GM18507 (cell line): Measurements from ENCODE around the gene DPH7.
"Not testable (repeated sequence)": the region's sequence is repeated elsewhere in the genome, so short reads cannot be mapped to it uniquely, and the experiment has no call there.

Source experiments
- DNase-seq: peaks from one replicate; pipeline ENCODE4 v3.0.0; 2011; ENCODE audit warnings: low read depth; ENCODE audit not compliant: insufficient read length; ENCODE audit errors: extremely low spot score
- FAIRE-seq: peaks from 2 replicates; lab custom pipeline; 2011; peaks lifted over from hg19 to GRCh38; lab: Jason Lieb, UNC

The DPH7 gene

DNA sequence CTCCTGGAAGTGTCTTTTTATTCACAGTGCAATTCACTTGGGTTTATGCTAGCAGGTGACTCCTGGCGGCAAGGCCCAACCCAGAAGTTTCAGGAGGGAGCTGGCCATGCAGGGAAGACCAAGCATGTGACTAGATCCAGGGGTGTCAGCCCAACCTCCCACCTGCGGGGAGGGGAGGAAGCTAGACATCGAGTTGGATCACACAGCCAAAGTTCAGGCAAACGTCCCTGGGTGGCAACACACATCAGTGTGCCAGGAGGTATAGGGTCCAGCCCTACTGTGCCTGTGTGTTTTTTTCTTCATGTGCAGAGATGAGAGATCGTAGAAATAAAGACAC is 53.8 kb downstream of the DPH7 start:
- DNase-seq (no peak), FAIRE-seq (no peak)

DNA sequence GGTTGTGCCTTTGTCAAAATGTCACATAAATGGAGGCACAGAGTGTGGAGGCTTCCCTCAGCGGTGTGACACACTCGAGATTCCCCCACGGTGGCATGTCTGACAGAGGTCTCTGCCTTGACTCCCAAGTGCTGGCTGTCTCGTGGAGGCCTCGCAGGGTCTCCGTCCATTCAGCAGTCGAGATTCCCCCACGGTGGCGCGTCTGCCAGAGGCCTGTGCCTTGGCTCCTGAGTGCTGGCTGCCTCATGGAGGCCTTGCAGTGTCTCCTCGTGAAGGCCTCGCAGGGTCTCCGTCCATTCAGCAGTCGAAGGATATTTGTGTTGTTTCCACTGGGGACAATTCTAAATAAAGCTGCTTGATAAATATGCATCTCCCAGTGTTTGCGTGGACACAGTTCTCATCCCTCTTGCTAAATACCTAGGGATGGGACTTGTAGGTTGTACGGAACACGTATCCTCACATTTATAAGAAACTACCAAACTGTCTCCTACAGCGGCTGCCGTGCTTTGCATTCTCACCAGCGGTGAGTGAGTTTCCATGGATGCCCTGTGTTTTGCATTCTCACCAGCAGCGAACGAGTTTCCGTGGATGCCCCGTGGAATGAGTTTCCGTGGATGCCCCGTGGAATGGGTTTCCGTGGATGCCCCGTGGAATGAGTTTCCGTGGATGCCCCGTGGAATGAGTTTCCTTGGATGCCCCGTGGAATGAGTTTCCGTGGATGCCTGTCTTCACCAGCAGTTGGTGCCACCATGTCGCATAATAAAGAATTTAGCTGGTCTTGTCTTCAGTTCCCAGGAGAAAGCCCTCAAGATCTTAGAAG is 54.4 kb downstream of the DPH7 start:
- no peak for DNase-seq
- no peak for FAIRE-seq

DNA sequence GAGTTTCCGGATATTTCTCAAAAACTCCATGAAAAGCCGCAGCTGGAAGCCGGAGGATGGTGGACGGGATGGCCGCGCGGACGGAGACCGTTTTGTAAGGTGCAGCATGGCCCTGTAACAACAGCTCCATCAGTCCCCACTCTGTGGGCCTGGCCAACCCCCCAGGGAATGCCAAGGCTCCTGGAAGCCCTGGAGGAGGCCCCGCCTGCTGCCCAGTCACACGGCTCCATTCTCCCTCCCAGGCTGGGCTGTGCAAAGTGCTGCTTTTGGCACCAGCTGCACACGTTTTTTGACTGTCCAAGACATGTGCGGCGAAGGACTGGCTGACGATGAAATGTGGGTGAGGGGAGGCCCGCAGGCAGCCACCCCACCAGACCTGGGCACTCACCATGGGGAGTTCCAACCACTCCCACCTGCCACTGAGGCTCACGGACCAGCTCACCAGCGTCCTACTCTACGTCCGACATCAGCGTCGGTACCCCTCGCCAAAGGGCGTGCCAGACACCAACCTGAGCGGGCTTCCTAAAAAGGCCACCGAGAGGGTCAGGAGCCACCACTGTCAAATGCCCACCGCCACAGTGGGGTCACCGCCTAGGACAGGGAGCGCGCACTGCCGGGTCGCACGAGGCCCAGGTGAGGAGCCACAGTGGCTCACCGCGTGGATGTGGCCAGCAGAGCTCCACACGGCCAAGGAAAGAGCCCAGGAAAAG is 55.8 kb downstream of the DPH7 start:
- DNase-seq (no peak), FAIRE-seq (no peak)

DNA sequence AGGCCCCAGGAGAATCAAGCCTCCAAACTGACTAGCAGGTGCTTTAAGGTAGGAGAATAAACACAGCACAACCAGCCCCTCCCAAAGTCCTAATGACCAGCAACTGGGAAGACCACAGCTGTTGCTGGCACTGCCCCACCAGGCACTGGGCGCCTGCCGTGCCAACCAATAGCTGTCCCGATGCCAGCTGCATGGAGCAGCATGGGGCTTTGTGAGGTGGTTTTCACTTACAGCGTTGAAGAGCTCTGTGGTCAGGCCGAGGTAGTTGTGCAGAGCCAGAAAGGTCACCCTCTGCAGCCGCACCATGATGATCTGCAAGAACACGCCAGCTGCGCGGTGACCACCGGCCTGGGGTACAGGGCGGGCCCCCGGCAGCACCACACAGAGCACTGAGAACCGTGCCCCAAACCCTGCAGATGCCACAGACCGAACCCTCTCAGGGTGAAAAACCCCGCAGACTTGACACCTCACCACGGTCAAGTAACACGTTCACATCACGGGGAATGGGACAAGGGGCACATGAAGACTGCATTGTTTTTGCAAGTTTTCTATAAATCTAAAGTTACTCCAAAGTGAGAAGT is 57.2 kb downstream of the DPH7 start:
- FAIRE-seq (no peak), DNase-seq (no peak)

DNA sequence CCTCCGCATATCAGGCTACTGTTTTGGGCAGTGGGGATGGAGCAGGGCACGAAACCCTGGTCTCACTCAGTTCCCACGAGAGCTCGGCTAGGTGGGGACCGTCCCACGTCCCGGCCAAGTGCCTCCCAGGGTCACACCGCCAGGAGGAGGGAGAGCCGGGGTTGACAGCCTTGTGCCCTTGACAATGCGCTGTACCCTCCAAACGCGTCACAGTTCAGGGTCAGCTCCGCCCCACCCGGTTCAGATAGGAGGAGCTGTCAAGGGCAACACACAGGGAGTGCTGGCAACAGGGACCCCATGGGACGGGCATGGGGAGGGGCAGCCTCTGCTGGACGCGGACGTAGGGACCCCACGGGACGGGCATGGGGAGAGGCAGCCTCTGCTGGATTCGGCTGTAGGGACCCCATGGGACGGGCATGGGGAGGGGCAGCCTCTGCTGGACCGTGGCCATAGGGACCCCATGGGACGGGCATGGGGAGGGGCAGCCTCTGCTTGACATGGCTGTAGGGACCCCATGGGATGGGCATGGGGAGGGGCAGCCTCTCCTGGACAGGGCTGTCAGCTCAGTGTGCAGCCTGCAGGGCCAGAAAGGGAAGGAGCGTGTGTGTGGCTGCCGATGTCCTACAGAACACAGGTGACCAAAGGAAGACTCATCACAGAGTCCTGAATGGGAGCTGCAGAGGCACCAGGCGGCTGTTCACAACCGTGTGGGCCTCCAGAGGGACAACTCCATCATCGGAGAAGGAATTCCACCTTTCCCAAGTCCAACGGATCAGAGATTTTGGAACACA is 57.9 kb downstream of the DPH7 start:
- DNase-seq (no peak), FAIRE-seq (no peak)

DNA sequence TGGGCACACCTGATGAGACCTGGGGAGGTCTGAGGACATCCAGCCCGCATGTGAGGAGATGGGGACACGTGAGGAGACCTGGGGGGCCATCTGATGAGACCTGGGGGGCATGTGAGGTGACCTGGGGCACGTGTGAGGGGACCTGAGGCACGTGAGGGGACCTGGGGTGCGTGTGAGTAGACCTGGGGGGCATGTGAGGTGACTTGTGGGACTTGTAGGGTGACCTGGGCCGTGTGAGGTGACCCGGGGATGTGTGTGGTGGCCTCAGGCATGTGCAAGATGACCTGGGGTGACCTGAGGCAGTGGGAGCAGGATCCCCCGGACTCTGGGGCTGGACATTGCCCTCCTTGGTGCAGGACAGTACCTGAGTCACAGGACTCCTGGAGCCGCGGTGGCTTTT is 59.2 kb downstream of the DPH7 start:
- DNase-seq (no peak), FAIRE-seq (no peak)

DNA sequence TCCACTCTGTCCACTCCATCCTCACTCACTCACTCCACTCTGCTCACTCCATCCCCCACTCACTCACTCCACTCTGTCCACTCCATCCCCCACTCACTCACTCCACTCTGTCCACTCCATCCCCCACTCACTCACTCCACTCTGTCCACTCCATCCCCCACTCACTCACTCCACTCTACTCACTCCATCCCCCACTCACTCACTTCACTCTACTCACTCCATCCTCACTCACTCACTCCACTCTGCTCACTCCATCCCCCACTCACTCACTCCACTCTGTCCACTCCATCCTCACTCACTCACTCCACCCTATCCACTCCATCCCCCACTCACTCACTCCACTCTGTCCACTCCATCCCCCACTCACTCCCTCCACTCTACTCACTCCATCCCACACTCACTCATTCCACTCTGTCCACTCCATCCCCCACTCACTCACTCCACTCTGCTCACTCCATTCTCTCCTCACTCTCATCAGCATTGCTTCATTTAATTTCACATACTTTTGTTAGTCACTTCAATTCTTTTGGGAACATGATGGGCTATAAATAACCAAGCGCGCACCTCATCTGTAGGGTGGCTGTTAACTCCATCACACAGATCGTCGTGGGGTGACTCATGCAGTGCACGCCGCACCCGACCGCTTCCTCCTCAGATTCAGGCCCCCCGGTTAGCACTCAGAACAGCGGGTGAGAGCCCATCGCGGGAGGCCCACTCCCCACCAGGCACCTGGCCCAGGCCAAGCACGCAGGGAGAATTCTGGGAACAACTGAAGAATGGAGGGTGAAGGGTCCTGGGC is 59.9 kb downstream of the DPH7 start:
- DNase-seq, FAIRE-seq: not testable (repeated sequence)

DNA sequence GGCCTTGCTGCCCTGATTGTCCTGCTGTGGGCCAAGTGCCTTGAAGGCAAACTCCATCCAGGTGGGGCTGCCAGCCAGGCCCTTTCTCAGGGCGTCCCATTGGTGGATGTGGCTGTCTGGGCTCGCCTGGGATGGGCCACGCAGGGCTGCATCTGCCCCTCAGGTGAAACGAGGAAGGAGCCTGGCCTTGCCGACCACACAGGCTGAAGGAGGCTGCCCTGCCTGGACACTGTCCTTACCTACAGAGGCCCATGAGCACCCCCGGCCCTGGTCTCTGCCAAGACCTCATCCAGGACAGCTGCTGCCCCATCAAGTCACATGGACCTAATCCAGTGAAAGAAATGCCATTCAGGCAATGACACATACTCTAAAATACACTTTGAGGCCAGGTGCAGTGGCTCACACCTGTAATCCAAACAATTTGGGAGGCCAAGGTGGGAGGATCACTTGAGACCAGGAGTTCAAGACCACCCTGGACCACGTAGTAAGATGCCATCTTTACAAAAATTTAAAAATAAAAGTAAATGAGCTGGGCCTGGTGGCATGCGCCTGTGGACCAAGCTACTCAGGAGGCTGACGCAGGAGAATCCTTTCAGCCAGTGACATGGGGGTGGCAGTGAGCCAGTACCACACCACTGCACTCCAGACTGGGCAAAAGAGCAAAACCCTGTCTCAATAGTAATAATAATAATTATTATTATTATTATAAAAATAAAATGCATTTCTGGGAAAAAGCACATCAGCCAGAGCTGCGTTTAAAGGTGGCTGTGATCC is 62.4 kb downstream of the DPH7 start:
- FAIRE-seq (no peak), DNase-seq (no peak)

DNA sequence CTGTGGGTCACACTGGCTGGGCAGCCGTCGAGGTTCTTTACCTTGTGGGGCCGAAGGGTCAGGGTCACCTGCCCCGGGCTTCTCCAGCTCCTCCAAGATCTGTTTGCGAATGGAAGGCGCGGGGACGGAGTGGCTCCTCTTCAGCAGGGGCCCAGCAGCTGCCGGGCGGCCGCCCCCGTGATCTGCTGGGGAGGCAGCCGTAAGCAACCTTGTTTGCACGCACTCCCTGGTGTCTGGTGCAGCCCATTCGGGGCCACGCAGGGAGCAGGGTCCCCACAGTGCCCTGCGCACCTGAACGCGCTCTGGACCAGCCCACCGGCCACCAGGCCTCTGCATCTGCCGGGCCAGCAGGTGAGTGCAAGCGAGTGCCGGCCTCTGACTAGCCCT is 63.4 kb downstream of the DPH7 start:
- no peak for FAIRE-seq
- no peak for DNase-seq

DNA sequence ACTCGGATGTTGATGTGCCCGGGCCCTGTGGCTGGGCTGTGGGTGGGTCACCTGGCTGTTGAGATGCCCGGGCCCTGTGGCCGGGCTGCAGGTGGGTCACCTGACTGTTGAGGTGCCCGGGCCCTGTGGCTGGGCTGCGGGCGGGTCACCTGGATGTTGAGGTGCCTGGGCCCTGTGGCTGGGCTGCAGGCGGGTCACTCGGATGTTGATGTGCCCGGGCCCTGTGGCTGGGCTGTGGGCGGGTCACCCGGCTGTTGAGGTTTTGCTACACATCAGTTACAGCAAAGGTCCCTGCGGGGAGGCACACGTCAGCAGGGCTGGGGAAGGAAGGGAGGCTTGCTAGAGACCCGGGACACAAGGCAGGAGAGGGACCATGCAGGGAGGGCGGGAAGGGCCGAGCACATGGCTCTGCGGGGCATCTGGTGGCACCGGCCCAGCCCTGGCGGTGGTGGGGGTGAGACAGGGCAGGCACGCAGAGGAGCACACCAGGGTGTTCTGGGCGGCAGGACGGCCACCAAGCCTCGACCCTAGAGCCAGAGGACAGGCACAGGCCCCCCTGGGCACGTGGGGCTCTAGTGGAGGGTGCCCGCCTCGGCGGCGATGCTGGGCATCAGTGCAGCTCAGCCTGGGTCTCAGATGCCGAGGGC is 63.9 kb downstream of the DPH7 start:
- DNase-seq (no peak), FAIRE-seq (no peak)

DNA sequence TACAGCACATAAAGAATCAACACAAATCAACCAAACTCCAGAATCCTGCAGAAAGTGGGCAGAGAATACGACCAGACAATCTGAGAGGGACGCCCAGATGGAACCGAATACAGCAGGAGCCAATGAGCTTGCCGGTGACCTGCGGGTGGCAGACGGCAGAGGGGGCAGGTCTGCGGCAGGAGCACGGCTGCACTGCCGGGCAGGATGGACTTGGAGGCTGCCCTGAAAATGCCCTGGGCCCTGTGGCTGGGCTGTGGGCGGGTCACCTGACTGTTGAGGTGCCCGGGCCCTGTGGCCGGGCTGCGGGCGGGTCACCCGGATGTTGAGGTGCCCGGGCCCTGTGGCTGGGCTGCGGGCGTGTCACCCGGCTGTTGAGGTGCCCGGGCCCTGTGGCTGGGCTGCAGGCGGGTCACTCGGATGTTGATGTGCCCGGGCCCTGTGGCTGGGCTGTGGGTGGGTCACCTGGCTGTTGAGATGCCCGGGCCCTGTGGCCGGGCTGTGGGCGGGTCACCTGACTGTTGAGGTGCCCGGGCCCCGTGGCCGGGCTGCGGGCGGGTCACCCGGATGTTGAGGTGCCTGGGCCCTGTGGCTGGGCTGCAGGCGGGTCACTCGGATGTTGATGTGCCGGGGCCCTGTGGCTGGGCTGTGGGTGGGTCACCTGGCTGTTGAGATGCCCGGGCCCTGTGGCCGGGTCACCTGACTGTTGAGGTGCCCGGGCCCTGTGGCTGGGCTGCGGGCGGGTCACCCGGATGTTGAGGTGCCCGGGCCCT is 64.7 kb downstream of the DPH7 start:
- not testable (repeated sequence) for DNase-seq, FAIRE-seq

DNA sequence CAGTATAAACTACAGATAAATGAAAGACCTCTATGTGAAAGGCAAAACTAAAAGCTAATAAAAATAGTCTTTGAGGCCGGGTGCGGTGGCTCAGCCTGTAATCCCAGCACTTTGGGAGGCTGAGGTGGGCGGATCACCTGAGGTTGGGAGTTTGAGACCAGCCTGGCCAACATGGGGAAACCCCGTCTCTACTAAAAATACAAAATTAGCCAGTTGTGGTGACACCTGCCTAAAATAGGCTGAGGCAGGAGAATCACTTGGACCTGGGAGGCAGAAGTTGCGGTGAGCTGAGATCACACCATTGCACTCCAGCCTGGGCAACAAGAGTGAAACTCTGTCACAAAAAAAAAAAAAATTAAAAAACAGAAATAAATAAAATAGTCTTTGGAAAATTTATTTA is 65.6 kb downstream of the DPH7 start:
- not testable (repeated sequence) for FAIRE-seq, DNase-seq

DNA sequence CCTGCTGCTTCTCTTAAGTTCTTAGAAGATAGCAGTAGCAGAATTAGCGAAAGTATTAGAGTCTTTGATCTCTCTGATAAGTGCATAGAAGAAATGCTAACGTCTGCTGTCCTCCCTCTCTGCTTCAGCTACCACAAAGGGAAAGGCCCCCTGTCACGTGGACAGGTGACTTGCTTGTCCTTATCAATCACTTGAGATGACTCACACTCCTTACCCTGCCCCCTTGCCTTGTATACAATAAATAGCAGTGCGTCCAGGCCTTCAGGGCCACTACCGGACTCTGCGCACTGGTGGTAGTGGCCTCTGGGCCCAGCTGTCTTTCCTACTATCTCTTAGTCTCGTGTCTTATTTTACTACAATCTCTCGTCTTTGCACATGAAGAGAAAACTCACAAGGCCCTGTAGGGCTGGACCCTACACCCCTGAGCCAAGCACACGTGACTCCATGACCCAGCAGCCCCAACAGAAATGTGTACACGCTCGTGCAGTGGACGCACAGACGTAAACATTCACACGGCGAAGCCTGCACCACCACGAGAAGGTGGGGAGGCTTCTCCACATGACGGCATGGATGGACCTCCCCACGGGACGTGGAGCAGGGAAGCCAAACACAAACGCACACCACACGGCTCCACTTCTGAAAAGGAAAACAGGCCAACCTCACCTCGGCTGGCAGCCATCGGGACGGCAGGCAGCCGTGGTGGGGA is 66.8 kb downstream of the DPH7 start:
- DNase-seq (no peak), FAIRE-seq (no peak)

DNA sequence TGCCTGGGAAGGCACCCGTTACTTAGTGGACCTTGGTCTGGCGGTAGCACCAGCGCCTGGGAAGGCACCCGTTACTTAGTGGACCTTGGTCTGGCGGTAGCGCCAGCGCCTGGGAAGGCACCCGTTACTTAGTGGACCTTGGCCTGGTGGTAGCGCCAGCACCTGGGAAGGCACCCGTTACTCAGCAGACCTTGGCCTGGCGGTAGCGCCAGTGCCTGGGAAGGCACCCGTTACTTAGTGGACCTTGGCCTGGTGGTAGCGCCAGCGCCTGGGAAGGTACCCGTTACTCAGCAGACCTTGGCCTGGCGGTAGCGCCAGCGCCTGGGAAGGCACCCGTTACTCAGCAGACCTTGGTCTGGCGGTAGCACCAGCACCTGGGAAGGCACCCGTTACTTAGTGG is 67.6 kb downstream of the DPH7 start:
- not testable (repeated sequence) for FAIRE-seq, DNase-seq

DNA sequence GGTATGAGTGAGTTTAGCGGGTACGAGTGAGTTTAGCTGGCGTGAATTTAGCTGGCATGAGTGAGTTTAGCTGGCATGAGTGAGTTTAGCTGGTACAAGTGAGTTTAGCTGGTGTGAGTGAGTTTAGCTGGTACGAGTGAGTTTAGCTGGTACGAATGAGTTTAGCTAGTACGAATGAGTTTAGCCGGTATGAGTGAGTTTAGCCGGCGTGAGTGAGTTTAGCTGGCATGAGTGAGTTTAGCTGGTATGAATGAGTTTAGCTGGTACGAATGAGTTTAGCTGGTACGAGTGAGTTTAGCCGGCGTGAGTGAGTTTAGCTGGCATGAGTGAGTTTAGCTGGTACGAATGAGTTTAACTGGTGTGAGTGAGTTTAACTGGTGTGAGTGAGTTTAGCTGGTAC is 69.5 kb downstream of the DPH7 start:
- FAIRE-seq, result no peak
- no peak for DNase-seq

DNA sequence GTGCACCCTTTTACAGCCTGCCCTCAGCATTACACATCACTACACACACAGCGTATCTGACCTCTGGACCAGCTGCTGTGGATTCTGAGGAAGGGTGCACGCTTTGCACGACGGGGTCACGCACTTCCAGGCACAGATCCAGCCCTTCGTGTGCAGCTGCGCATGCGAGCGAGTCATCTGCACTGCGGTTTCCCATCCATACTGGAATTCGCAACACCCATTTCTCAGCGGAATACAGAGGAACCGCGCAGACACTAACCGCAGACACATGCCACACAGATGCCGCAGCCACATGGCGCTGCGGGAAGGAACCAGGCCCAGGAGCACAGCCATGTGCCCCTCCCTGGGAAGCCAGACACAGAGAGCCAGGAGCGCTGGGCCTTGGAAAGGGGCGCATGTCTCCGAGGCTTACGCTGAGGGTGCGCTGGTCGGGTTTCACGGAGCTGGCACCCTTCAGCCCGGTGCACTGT is 72.0 kb downstream of the DPH7 start:
- DNase-seq (no peak), FAIRE-seq (no peak)

DNA sequence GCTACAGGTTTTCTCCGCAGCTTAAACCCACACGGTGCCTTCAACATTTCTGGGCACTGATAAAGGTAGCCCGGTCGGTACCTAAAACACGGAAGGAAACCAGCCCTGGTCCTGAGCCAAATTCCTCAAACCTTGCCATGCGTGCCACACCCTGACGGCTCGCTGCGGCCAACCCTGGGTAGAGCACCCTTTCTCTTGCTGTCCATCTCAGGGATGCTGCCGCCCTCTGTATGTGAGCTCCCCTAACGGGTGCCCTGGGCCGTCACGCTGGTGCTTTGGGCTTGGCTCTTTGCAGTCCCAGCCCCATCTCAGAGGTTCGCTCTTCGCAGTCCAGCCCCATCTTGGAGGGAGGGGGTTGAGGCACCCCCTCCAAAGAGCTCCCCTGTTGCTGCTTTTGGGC is 72.5 kb downstream of the DPH7 start:
- DNase-seq, result no peak

More for the DNA sequence above, 72.5 kb downstream of the DPH7 start:
- no peak for FAIRE-seq
